ENCODE data around the gene TUBB4A. TPM values are rescaled to one million over a fixed set of nuclear protein-coding genes. Genes with fewer than 3 reads are reported as not detected.
A peak's percentile ranks its signal among the peaks of the same experiment; 100 is the strongest.

TUBB4A gene
- total and polyA plus RNA-seq, 2 of the 8 experiments (the other 6 are each of a cell fraction or from before 2014, with no cell fraction given), result 16.8 to 30.4 TPM

DNA sequence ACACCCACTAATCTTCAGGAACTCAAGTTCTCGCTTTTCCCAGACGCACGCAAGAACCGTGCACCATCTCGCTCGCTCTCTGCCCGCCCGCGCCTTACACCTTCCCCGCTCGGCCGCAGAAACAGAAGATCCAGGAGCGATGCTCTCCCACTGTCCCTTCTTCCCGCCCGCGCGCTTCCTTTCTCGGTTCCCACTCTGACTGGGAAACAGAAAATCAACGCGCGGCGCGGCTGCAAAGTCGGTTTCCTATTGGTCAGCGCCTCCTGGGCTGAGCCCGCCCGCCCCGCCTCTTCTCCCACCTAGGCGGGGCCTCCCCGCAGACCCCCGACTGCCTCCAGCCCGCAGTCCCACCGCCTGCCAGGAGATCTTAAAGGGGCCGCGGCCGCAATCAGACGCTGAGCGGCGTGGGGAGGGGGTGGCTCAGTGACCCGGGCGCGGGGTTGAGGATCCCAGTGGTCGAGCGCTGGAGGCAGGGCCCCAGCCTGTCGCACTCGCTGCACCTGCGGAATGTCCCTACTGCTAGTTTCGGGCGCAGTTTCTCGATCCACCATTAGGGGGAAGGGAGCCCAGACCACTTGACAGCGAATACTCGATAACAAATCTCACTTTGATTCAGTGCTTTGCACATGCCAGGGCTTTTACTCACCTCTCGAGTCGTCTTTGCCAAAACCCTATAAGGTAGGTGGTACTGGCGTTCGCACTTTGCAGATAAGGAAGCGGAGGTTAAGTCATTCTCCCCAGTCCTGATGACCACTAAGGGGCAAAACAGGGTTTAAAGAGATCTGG is 41.8 kb downstream of the TUBB4A start (continued):
- TF ChIP-seq, protein P1, sequence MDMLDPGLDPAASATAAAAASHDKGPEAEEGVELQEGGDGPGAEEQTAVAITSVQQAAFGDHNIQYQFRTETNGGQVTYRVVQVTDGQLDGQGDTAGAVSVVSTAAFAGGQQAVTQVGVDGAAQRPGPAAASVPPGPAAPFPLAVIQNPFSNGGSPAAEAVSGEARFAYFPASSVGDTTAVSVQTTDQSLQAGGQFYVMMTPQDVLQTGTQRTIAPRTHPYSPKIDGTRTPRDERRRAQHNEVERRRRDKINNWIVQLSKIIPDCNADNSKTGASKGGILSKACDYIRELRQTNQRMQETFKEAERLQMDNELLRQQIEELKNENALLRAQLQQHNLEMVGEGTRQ (IDR thresholded peaks at IDR 0.05; ENCODE audit: low read length), result no peak
- TF ChIP-seq YY1 (IDR thresholded peaks at IDR 0.05; ENCODE audit: low read depth, low read length) (no peak), KDM1A (IDR thresholded peaks at IDR 0.05; ENCODE audit: borderline replicate concordance, low read length) (no peak), SUZ12 (IDR thresholded peaks at IDR 0.05; ENCODE audit: low read length) (no peak), SP4 (IDR thresholded peaks at IDR 0.05; ENCODE audit: low read length) (peak; percentile 84; the same call in 1 of the 2 replicates), CTBP2 (IDR thresholded peaks at IDR 0.05; ENCODE audit: borderline replicate concordance, insufficient read depth, insufficient read length, low read length) (no peak), ASH2L (IDR thresholded peaks at IDR 0.05; ENCODE audit: low read length) (peak; percentile 56), SRF (IDR thresholded peaks at IDR 0.05; ENCODE audit: low read depth, low read length) (no peak), SP2 (IDR thresholded peaks at IDR 0.05; ENCODE audit: low read length) (no peak), POU5F1 (IDR thresholded peaks at IDR 0.05; ENCODE audit: low read depth, low read length) (no peak), BCL11A (IDR thresholded peaks at IDR 0.05; ENCODE audit: low read depth in 2 of 2, low read length in 2 of 2) (no peak)

All from H1 (cell line).